HEK293 (cell line): Measurements from ENCODE around the gene CD180.

Experiments used
- CTCF ChIP-seq: fragments of 450-650 bp; formaldehyde crosslinking; IDR thresholded peaks from 2 replicates; pipeline ENCODE4 v1.5.1; 2016; ENCODE audit warnings: missing biosample characterization, missing genetic modification characterization
- KLF16 ChIP-seq: fragments of 450-650 bp; formaldehyde crosslinking; IDR thresholded peaks from 2 replicates; pipeline ENCODE4 v1.5.1; 2017; ENCODE audit warnings: missing biosample characterization, missing genetic modification characterization
- MYNN ChIP-seq: fragments of 450-650 bp; formaldehyde crosslinking; IDR thresholded peaks from 2 replicates; pipeline ENCODE4 v1.5.1; 2016; ENCODE audit warnings: missing biosample characterization, missing genetic modification characterization, borderline replicate concordance
- RBAK ChIP-seq: fragments of 450-650 bp; formaldehyde crosslinking; IDR thresholded peaks from 2 replicates; pipeline ENCODE4 v1.5.1; 2016; ENCODE audit warnings: missing biosample characterization, missing genetic modification characterization
- REST ChIP-seq: fragments of 450-650 bp; formaldehyde crosslinking; IDR thresholded peaks from 2 replicates; pipeline ENCODE4 v1.5.1; 2016; ENCODE audit warnings: missing biosample characterization, missing genetic modification characterization
- TCF7L2 ChIP-seq: IDR thresholded peaks from 2 replicates; pipeline ENCODE4 v1.6.1; 2011; ENCODE audit warnings: low read depth, mild to moderate bottlenecking, inconsistent platforms, low read length, moderate library complexity, borderline replicate concordance
- ZBTB21 ChIP-seq: fragments of 450-650 bp; formaldehyde crosslinking; IDR thresholded peaks from 2 replicates; pipeline ENCODE4 v1.5.1; 2017; ENCODE audit warnings: missing biosample characterization, missing genetic modification characterization
- ZNF138 ChIP-seq: fragments of 450-650 bp; formaldehyde crosslinking; IDR thresholded peaks from 2 replicates; pipeline ENCODE4 v1.5.1; 2016; ENCODE audit warnings: missing biosample characterization, missing genetic modification characterization, borderline replicate concordance
- ZNF146 ChIP-seq: fragments of 450-650 bp; formaldehyde crosslinking; IDR thresholded peaks from 2 replicates; pipeline ENCODE4 v1.5.1; 2016; ENCODE audit warnings: missing biosample characterization, missing genetic modification characterization
- ZNF174 ChIP-seq: fragments of 450-650 bp; formaldehyde crosslinking; IDR thresholded peaks from 2 replicates; pipeline ENCODE4 v1.5.0; 2017; ENCODE audit warnings: missing biosample characterization, mild to moderate bottlenecking, missing genetic modification characterization
- ZNF18 ChIP-seq: fragments of 450-650 bp; formaldehyde crosslinking; IDR thresholded peaks from 2 replicates; pipeline ENCODE4 v1.5.1; 2016; ENCODE audit warnings: missing biosample characterization, missing genetic modification characterization
- ZNF274 ChIP-seq, 2 experiments: fragments of 200-500 bp in 1 of 2; fragments of 450-650 bp in 1 of 2; sonication (Bioruptor generic) in 1 of 2; formaldehyde crosslinking in 1 of 2; IDR thresholded peaks; 2 replicates each; pipeline versions ENCODE4 v1.5.1 to v1.6.1; 2014 to 2016; ENCODE audit warnings: borderline replicate concordance in 1 of 2, inconsistent platforms in 1 of 2, low read length in 1 of 2, missing biosample characterization in 1 of 2, missing genetic modification characterization in 1 of 2
- ZNF510 ChIP-seq: fragments of 450-650 bp; formaldehyde crosslinking; IDR thresholded peaks from 2 replicates; pipeline ENCODE4 v1.5.1; 2018; ENCODE audit warnings: mild to moderate bottlenecking, missing genetic modification characterization, missing biosample characterization; ENCODE audit not compliant: insufficient replicate concordance

GRCh38 chr5:67165526-67166459 is 30.8 kb downstream of the CD180 start:
- no peak for TF ChIP-seq CTCF
- TF ChIP-seq RBAK (tag by site-specific recombination), result no peak
- no peak for TF ChIP-seq TCF7L2
- no peak for TF ChIP-seq ZNF274 (IDR thresholded peaks at IDR 0.05; ENCODE audit: low read length)
- no peak for TF ChIP-seq ZNF274 (tag by site-specific recombination; IDR thresholded peaks at IDR 0.05; ENCODE audit: borderline replicate concordance)
- TF ChIP-seq REST (tag by site-specific recombination), result no peak
- no peak for TF ChIP-seq ZNF18
- TF ChIP-seq MYNN (tag by site-specific recombination), result no peak
- no peak for TF ChIP-seq ZNF174 (tag by site-specific recombination)
- no peak for TF ChIP-seq ZNF138 (tag by site-specific recombination)
- no peak for TF ChIP-seq ZBTB21 (tag by site-specific recombination)
- no peak for TF ChIP-seq ZNF146
- TF ChIP-seq KLF16 (tag by site-specific recombination), result no peak
- TF ChIP-seq ZNF510, result no peak
